Epithelial cell of esophagus (primary cell): ENCODE measurements around the gene POP4.

Source experiments
- DNase-seq: peaks from one replicate; pipeline ENCODE4 v3.0.0; 2010; ENCODE audit warnings: low read depth
- H3K4me3 ChIP-seq: 2 replicates; pipeline ENCODE4 v1.5.1; 2011; ENCODE audit warnings: mild to moderate bottlenecking, low read length, control low read depth
- CTCF ChIP-seq: IDR thresholded peaks from 2 replicates; pipeline ENCODE4 v1.5.1; 2011; ENCODE audit warnings: low read depth, mild to moderate bottlenecking, low read length, control low read depth, inconsistent platforms; ENCODE audit not compliant: insufficient read depth; ENCODE audit errors: missing control alignments

POP4 gene

GRCh38 chr19:29640231-29640630, 34.1 kb downstream of the POP4 start:
- TF ChIP-seq CTCF: no peak
- no peak for DNase-seq

DNA sequence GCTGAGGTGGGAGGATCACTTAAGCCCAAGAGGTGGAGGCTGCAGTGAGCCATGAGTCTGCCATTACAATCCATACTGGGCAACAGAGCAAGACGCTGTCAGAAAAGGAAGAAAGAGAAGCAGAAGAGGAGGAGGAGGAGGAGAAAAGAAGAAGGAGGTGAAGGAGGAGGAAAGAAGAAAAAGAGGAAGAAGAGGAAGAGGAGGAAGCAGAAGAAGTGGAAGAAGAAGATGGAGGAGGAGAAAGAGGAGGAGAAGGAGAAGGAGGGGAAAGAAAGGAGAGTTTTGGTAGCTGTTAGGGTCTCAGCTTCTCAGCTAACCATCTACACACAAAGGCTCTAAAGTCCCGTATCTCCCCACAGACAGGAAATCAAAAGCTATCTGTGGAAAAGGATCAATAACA, 35.5 kb downstream of the POP4 start:
- H3K4me3 ChIP-seq: no peak overlapping the region
- no peak for TF ChIP-seq CTCF
- DNase-seq: no peak

More at GRCh38 chr19:29640231-29640630, 34.1 kb downstream of the POP4 start:
- H3K4me3 ChIP-seq: no peak overlapping the region

- H3K4me3 ChIP-seq: no peak overlapping the region
- no peak for TF ChIP-seq CTCF
- DNase-seq: no peak
These were observed 37.4 kb downstream of the POP4 start for GRCh38 chr19:29643361-29643935.

GRCh38 chr19:29644210-29644609, 38.1 kb downstream of the POP4 start:
- DNase-seq: no peak
- no peak for TF ChIP-seq CTCF
- H3K4me3 ChIP-seq: no peak overlapping the region

DNA sequence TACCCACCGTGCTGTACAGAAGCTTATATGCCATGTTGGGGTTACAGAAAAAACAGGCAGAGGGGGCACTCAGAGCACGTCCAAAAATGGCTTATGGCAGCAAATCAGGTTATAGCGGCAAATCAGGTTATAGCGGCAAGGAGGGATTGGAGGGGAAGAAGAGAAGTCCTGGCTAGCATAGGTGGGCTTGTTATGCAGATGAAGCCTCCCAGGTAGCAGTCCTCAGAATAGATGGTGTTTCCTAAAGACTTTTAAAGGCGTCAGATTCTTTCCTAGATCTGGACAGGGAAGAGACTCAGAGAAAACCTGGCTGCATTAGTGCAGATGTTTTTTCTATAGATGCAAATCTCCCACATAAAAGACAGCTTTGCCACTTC, 39.4 kb downstream of the POP4 start:
- no peak for TF ChIP-seq CTCF
- no peak for DNase-seq
- H3K4me3 ChIP-seq: no peak overlapping the region

- no peak for TF ChIP-seq CTCF
- DNase-seq: peak; percentile 78
- no peak overlapping the region for H3K4me3 ChIP-seq
These were observed 39.8 kb downstream of the POP4 start for GRCh38 chr19:29645911-29646310.

DNA sequence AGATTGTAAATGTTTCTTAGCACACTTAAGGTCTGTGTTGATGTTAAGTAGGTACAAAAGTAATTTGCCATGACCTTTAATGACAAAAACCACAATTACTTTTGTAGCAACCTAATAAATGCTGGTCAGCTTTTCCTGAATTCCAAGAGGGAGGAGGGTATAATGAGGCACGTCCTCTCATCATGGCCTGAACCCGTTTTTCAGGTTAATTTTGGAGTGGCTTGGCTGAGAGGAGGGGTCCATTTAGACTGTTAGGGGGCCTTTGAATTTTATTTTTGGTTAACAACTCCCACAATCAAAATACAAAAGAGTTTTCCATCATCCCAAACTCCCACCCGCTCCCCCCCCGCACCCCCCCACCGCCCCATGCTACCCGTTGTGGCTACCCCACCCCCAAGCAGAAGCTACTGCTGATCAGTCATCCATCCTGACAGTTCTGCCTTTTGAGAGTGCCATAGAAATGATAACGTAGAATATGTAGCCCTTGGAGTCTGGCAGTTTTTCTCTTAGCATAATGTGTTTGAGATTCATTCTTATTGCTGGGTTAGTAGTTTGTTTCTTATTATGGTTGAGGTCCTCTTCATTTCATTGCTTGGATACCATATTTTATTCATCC, 44.8 kb downstream of the POP4 start:
- TF ChIP-seq CTCF: no peak
- no peak overlapping the region for H3K4me3 ChIP-seq
- no peak for DNase-seq
